GM12878 (cell line): ENCODE results near the gene CHPF2. TPM values are rescaled to one million over a fixed set of nuclear protein-coding genes. Genes with fewer than 3 reads are reported as not detected.

Experiments
- ATAC-seq: fragments of 200-7000 bp; cut with Tn5 transposase; 3 replicates; pipeline ENCODE4 v1.9.1; 2020; ENCODE audit warnings: mild to moderate bottlenecking, moderate library complexity
- BruUV-seq: library from RNA; stranded (reverse); fragments of 400-500 nt; replicated peaks from 2 replicates; lab custom pipeline; 2021; lab: Mats Ljungman, UMichigan
- CTCF ChIA-PET: fragments of 300-600 bp; sonication (Branson Sonifier 250); formaldehyde crosslinking; extraction: SDS; loops from one replicate; lab custom pipeline; 2021; ENCODE audit warnings: inconsistent platforms; lab: Yijun Ruan, JAX
- POLR2A ChIA-PET: fragments of 350-600 bp; formaldehyde crosslinking; extraction: SDS; loops from one replicate; lab custom pipeline; 2021; ENCODE audit warnings: inconsistent platforms; lab: Charles Lee
- RAD21 ChIA-PET: fragments of 300-600 bp; sonication (Branson Sonifier 250); formaldehyde crosslinking; loops from one replicate; lab custom pipeline; 2023; ENCODE audit warnings: antibody characterized with exemption; ENCODE audit not compliant: unreplicated experiment; lab: Charles Lee
- SMC1A ChIA-PET: fragments of 300-600 bp; sonication (Branson Sonifier 250); formaldehyde crosslinking; loops from one replicate; lab custom pipeline; 2023; ENCODE audit not compliant: unreplicated experiment, uncharacterized antibody; lab: Charles Lee
- DNase-seq: peaks from one replicate; pipeline ENCODE4 v3.0.0-alpha.2; 2011; ENCODE audit warnings: low read depth, low spot score
- FAIRE-seq: peaks from 3 replicates; lab custom pipeline; 2011; peaks lifted over from hg19 to GRCh38; lab: Jason Lieb, UNC
- H2AFZ ChIP-seq: 2 replicates; pipeline ENCODE4 v1.6.0; 2011; ENCODE audit warnings: low read depth, low read length, control low read depth; ENCODE audit not compliant: control insufficient read depth
- H3K27ac ChIP-seq: 2 replicates; pipeline ENCODE4 v1.5.1; 2011; ENCODE audit warnings: control low read depth; ENCODE audit not compliant: control insufficient read depth, insufficient read depth
- H3K27me3 ChIP-seq, 2 experiments: replicated peaks in 1 of 2; 2 replicates each; pipeline versions ENCODE4 v1.6.0 to v1.6.1; 2011; ENCODE audit warnings: low read length in 1 of 2; ENCODE audit not compliant: control insufficient read depth in 2 of 2, insufficient read depth in 2 of 2
- H3K36me3 ChIP-seq, 2 experiments: 2 replicates each; pipeline ENCODE4 v1.5.1; 2011; ENCODE audit warnings: low read length in 1 of 2; ENCODE audit not compliant: control insufficient read depth in 2 of 2, insufficient read depth in 2 of 2
- H3K4me1 ChIP-seq: 2 replicates; pipeline ENCODE4 v1.6.1; 2011; ENCODE audit warnings: mild to moderate bottlenecking, low read length, moderate library complexity, mixed read lengths; ENCODE audit not compliant: control insufficient read depth, insufficient read depth
- H3K4me2 ChIP-seq: 2 replicates; pipeline ENCODE4 v1.6.0; 2011; ENCODE audit warnings: control low read depth; ENCODE audit not compliant: control insufficient read depth, insufficient read depth
- H3K4me3 ChIP-seq: fragments of 200-600 bp; sonication (generic); 2 replicates; pipeline ENCODE4 v1.5.1; 2016
- H3K79me2 ChIP-seq: 2 replicates; pipeline ENCODE4 v1.6.0; 2011; ENCODE audit warnings: low read length; ENCODE audit not compliant: control insufficient read depth, insufficient read depth
- H3K9ac ChIP-seq: 2 replicates; pipeline ENCODE4 v1.8.0; 2011; ENCODE audit warnings: low read length, control low read depth, mixed read lengths; ENCODE audit not compliant: control insufficient read depth, insufficient read depth
- H3K9me3 ChIP-seq: replicated peaks from 3 replicates; pipeline ENCODE4 v1.5.1; 2011; ENCODE audit warnings: mild to moderate bottlenecking, low read length; ENCODE audit not compliant: control insufficient read depth, insufficient read depth
- H4K20me1 ChIP-seq: 2 replicates; pipeline ENCODE4 v1.6.0; 2011; ENCODE audit not compliant: control insufficient read depth, insufficient read depth
- ASH2L ChIP-seq: fragments of 300-600, 200-600 bp; sonication (generic); IDR thresholded peaks from 2 replicates; pipeline ENCODE4 v1.6.1; 2017; ENCODE audit warnings: low read depth, mild to moderate bottlenecking, borderline replicate concordance
- ATF3 ChIP-seq: IDR thresholded peaks from 2 replicates; pipeline ENCODE4 v1.6.1; 2011; ENCODE audit warnings: low read depth, mild to moderate bottlenecking, low read length, moderate library complexity, borderline replicate concordance; ENCODE audit errors: extremely low read depth
- CEBPB ChIP-seq, 2 experiments: fragments of 150-350 bp in 1 of 2; IDR thresholded peaks; 2 replicates each; pipeline ENCODE4 v1.6.1; 2012 to 2014; ENCODE audit warnings: low read depth in 2 of 2, low read length in 2 of 2, borderline replicate concordance in 1 of 2, inconsistent platforms in 1 of 2
- CHD1 ChIP-seq: IDR thresholded peaks from 2 replicates; pipeline ENCODE4 v1.6.1; 2012; ENCODE audit warnings: low read depth, low read length, improper control_type of control experiment
- ETV6 ChIP-seq, 2 experiments: fragments of 450-650 bp in 1 of 2; IDR thresholded peaks in 1 of 2; conservative IDR thresholded peaks in 1 of 2; 2 replicates each; pipeline ENCODE4 v1.6.1; 2014; ENCODE audit warnings: antibody characterized with exemption in 1 of 2, borderline replicate concordance in 1 of 2, low read depth in 1 of 2, mild to moderate bottlenecking in 1 of 2, moderate library complexity in 1 of 2
- HCFC1 ChIP-seq: fragments of 150-350 bp; IDR thresholded peaks from 2 replicates; pipeline ENCODE4 v1.6.1; 2014; ENCODE audit warnings: low read length
- IKZF1 ChIP-seq: fragments of 450-650 bp; conservative IDR thresholded peaks from 2 replicates; pipeline ENCODE4 v1.6.1; 2017; ENCODE audit warnings: antibody characterized with exemption, mild to moderate bottlenecking
- IKZF2 ChIP-seq, 2 experiments: fragments of 450-650 bp; IDR thresholded peaks; 2 replicates each; pipeline ENCODE4 v1.6.1; 2017; ENCODE audit warnings: mild to moderate bottlenecking in 2 of 2, moderate library complexity in 2 of 2
- IRF4 ChIP-seq: IDR thresholded peaks from 2 replicates; pipeline ENCODE4 v1.6.1; 2011; ENCODE audit warnings: low read depth, low read length
- MTA2 ChIP-seq: fragments of 450-650 bp; IDR thresholded peaks from 2 replicates; pipeline ENCODE4 v1.6.1; 2016; ENCODE audit warnings: low read depth, mild to moderate bottlenecking, moderate library complexity
- NR2C1 ChIP-seq: fragments of 450-650 bp; IDR thresholded peaks from 2 replicates; pipeline ENCODE4 v1.6.1; 2017; ENCODE audit warnings: antibody characterized with exemption, mild to moderate bottlenecking, moderate library complexity
- PML ChIP-seq: IDR thresholded peaks from 2 replicates; pipeline ENCODE4 v1.6.1; 2012; ENCODE audit warnings: low read length, inconsistent platforms
- SIX5 ChIP-seq: IDR thresholded peaks from 2 replicates; pipeline ENCODE4 v1.6.1; 2011; ENCODE audit warnings: mild to moderate bottlenecking, low read depth, low read length, moderate library complexity; ENCODE audit not compliant: severe bottlenecking
- TBL1XR1 ChIP-seq: IDR thresholded peaks from 2 replicates; pipeline ENCODE4 v1.6.1; 2012; ENCODE audit warnings: low read depth, low read length, improper control_type of control experiment
- WGBS: methylation state at CpG from one replicate; pipeline ENCODE4 v1.1.6; 2016; ENCODE audit warnings: low lambda C conversion rate; ENCODE audit not compliant: insufficient replicate concordance, insufficient coverage; ENCODE audit errors: missing lambda C conversion rate; 5-methylcytosine and 5-hydroxymethylcytosine counted together
- in situ Hi-C: fragments of 300-500 bp; cut with MboI; formaldehyde crosslinking; loops from 9 replicates; pipeline ENCODE4 v1.14.3; 2018; ENCODE audit warnings: mixed read lengths
- intact Hi-C: fragments of 100-400 bp; cut with micrococcal nuclease; formaldehyde crosslinking; loops from one replicate; pipeline ENCODE4 v1.14.2; 2022; ENCODE audit not compliant: unreplicated experiment
- polyA plus RNA-seq, 11 experiments: library from polyadenylated mRNA; depleted of rRNA in 4 of 11; unstranded in 6 of 11; stranded (reverse) in 5 of 11; fragments of >200 nt; fragmentation: Nextera tagmentation in 4 of 11; fragmentation: Illumina TruSeq in 1 of 11; extraction: Ambion mirVana in 4 of 11; extraction: Trizol in 1 of 11; gene quantifications; 1 replicate in 1 of 11; 2 replicates in 10 of 11; pipeline versions ENCODE4 v1.2.1 to v1.2.3, GENCODE V29; 2011 to 2016; ENCODE audit warnings: inconsistent platforms in 2 of 11, missing spikeins in 2 of 11, low read depth in 1 of 11
- total RNA-seq, 4 experiments: library from RNA; depleted of rRNA in 3 of 4; stranded (reverse); fragments of >200 nt in 3 of 4; fragmentation: Illumina TruSeq in 1 of 4; extraction: Trizol in 1 of 4; gene quantifications; 2 replicates each; pipeline versions ENCODE4 v1.2.1 to v1.2.3, GENCODE V29; 2013 to 2021
- TF ChIP-seq, protein P1 (sequence below): fragments of 450-650 bp; IDR thresholded peaks from 2 replicates; pipeline ENCODE4 v1.6.1; 2016; ENCODE audit warnings: mild to moderate bottlenecking, moderate library complexity, borderline replicate concordance

CHPF2 gene
- total and polyA plus RNA-seq, 10 of the 15 experiments (the other 5 are each of a cell fraction or from before 2014, with no cell fraction given): 0.23 to 33.1 (median 11.5) TPM

DNA sequence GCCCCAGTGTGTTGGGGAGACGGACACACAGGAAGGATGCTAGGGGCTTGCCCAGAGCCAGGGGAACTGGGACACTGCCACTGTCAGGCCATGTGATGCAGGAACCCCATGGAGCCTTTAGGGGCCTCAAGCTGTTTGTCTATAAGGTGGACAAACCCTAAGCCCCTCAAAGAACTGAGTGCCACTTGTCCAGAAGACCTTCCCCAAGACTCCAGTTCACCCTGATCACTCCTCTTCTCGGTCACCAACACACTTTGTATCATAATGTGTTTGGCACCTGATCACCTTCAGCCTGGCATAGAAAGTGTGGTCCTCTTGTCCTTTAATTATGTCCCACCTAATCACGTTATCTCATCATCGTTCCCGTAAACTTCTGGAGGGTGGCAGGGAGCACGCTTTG lies 22.7 kb upstream of the CHPF2 start:
- in situ Hi-C loops: no loop called here

GRCh38 chr7:151210087-151210854 lies 22.0 kb upstream of the CHPF2 start, which contains the start of gene H2BK1:
H2BK1 (minus strand) TSS chr7:151210488; CDS start chr7:151210318, 170 bp downstream.
- FAIRE-seq (no peak), ATAC-seq (no peak), DNase-seq (no peak)
- H3K9me3 ChIP-seq: no peaks in the 10 kb centered on the region
- H4K20me1 ChIP-seq: no peaks in the 10 kb centered on the region
- H3K27ac ChIP-seq: no peak within 1 kb of the TSS
- SMC1A ChIA-PET: no interaction called here
- no peaks in the 10 kb centered on the region for H3K4me1 ChIP-seq
- no peak within 1 kb of the TSS for H3K4me2 ChIP-seq
- RAD21 ChIA-PET: no interaction called here
- H3K4me3 ChIP-seq: no peak within 1 kb of the TSS
- no TSS peak for BruUV-seq
- POLR2A ChIA-PET: no interaction called here
- H3K79me2 ChIP-seq: no peaks in the 10 kb centered on the region
- peaks cover under 1 to 2% of the 10 kb centered on the region in 2 experiments; a peak in 2 of 4 replicates for H3K27me3 ChIP-seq
- H3K36me3 ChIP-seq: peaks cover 3 to 8% of the 10 kb centered on the region in 2 experiments; a peak in 3 of 4 replicates
- 97% methylated on average over 16 of the region's 17 CpGs for WGBS
- no peak within 1 kb of the TSS for H2AFZ ChIP-seq
- no peak within 1 kb of the TSS for H3K9ac ChIP-seq
- CTCF ChIA-PET: no interaction called here
- in situ Hi-C loops (no loop called here), intact Hi-C loops (no loop called here)
- TF ChIP-seq CEBPB (IDR thresholded peaks at IDR 0.05; ENCODE audit: borderline replicate concordance in 1 of 2, low read depth in 2 of 2, low read length in 2 of 2): no peak
- TF ChIP-seq ETV6 (conservative IDR thresholded peaks at IDR 0.05 in 1 of 2, IDR thresholded peaks at IDR 0.05 in 1 of 2; ENCODE audit: borderline replicate concordance in 1 of 2, low read depth in 1 of 2): no peak
- no peak for TF ChIP-seq TBL1XR1
- TF ChIP-seq, protein P1, sequence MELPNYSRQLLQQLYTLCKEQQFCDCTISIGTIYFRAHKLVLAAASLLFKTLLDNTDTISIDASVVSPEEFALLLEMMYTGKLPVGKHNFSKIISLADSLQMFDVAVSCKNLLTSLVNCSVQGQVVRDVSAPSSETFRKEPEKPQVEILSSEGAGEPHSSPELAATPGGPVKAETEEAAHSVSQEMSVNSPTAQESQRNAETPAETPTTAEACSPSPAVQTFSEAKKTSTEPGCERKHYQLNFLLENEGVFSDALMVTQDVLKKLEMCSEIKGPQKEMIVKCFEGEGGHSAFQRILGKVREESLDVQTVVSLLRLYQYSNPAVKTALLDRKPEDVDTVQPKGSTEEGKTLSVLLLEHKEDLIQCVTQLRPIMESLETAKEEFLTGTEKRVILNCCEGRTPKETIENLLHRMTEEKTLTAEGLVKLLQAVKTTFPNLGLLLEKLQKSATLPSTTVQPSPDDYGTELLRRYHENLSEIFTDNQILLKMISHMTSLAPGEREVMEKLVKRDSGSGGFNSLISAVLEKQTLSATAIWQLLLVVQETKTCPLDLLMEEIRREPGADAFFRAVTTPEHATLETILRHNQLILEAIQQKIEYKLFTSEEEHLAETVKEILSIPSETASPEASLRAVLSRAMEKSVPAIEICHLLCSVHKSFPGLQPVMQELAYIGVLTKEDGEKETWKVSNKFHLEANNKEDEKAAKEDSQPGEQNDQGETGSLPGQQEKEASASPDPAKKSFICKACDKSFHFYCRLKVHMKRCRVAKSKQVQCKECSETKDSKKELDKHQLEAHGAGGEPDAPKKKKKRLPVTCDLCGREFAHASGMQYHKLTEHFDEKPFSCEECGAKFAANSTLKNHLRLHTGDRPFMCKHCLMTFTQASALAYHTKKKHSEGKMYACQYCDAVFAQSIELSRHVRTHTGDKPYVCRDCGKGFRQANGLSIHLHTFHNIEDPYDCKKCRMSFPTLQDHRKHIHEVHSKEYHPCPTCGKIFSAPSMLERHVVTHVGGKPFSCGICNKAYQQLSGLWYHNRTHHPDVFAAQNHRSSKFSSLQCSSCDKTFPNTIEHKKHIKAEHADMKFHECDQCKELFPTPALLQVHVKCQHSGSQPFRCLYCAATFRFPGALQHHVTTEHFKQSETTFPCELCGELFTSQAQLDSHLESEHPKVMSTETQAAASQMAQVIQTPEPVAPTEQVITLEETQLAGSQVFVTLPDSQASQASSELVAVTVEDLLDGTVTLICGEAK: no peak
- TF ChIP-seq IKZF2 (IDR thresholded peaks at IDR 0.05): no peak
- no peak for TF ChIP-seq IRF4
- no peak for TF ChIP-seq SIX5
- TF ChIP-seq ASH2L: no peak
- no peak for TF ChIP-seq NR2C1

More for the DNA sequence above, 22.7 kb upstream of the CHPF2 start:
- Histone ChIP-seq H3K27ac (no peak overlapping the region), H3K9me3 (no peaks in the 10 kb centered on the region), H3K36me3 (peaks cover 0 to 4% of the 10 kb centered on the region in 2 experiments; a peak in 3 of 4 replicates), H3K79me2 (no peaks in the 10 kb centered on the region), H3K4me1 (no peaks in the 10 kb centered on the region), H2AFZ (no peak overlapping the region), H3K4me3 (no peak overlapping the region), H3K27me3 (peaks cover 1 to 2% of the 10 kb centered on the region in 2 experiments; a peak in 2 of 4 replicates), H3K4me2 (no peak overlapping the region), H3K9ac (no peak overlapping the region), H4K20me1 (no peaks in the 10 kb centered on the region)
- no peak for FAIRE-seq
- TF ChIP-seq HCFC1 (no peak), PML (no peak), MTA2 (no peak), IKZF1 (no peak), CHD1 (no peak), ATF3 (no peak)
- SMC1A ChIA-PET: no interaction called here
- no TSS peak for BruUV-seq
- no peak for DNase-seq
- POLR2A ChIA-PET: no interaction called here
- no peak for ATAC-seq
- 91% methylated on average over 6 of the region's 6 CpGs for WGBS
- RAD21 ChIA-PET: no interaction called here
- CTCF ChIA-PET: no interaction called here
- intact Hi-C loops: no loop called here
